Stimulated activated CD8-positive, alpha-beta memory T cell treated with anti-CD3 and anti-CD28 coated beads, Interleukin-12 subunit alpha, Interleukin-12 subunit beta, amount 100 ng/mL, for 4 hours (primary cell): ENCODE measurements around the gene SPARCL1.
"Not testable (repeated sequence)": the region's sequence is repeated elsewhere in the genome, so short reads cannot be mapped to it uniquely, and the experiment has no call there.

ENCODE experiments used
- DNase-seq: peaks from one replicate; pipeline ENCODE4 v3.0.0-alpha.2; 2020; ENCODE audit warnings: low read depth

The SPARCL1 gene

GRCh38 chr4:87502580-87503238 is 26.5 kb downstream of the SPARCL1 start:
- DNase-seq, result no peak

- no peak for DNase-seq
These were observed 29.1 kb downstream of the SPARCL1 start for GRCh38 chr4:87500092-87500462.

GRCh38 chr4:87499403-87500091 is 29.6 kb downstream of the SPARCL1 start:
- no peak for DNase-seq

GRCh38 chr4:87498446-87498900 is 30.7 kb downstream of the SPARCL1 start:
- no peak for DNase-seq

GRCh38 chr4:87497578-87497977 is 31.6 kb downstream of the SPARCL1 start:
- no peak for DNase-seq

- no peak for DNase-seq
These were observed 32.0 kb downstream of the SPARCL1 start for GRCh38 chr4:87497159-87497558.

GRCh38 chr4:87493115-87493514 is 36.1 kb downstream of the SPARCL1 start:
- no peak for DNase-seq

GRCh38 chr4:87491851-87492250 is 37.3 kb downstream of the SPARCL1 start:
- not testable (repeated sequence) for DNase-seq

GRCh38 chr4:87491436-87491835 is 37.7 kb downstream of the SPARCL1 start:
- DNase-seq, result no peak

GRCh38 chr4:87490664-87491369 is 38.4 kb downstream of the SPARCL1 start:
- no peak for DNase-seq

GRCh38 chr4:87489678-87490077 is 39.5 kb downstream of the SPARCL1 start:
- DNase-seq, result no peak

- not testable (repeated sequence) for DNase-seq
These were observed 40.5 kb downstream of the SPARCL1 start for GRCh38 chr4:87488666-87489065.

- not testable (repeated sequence) for DNase-seq
These were observed 45.9 kb downstream of the SPARCL1 start for GRCh38 chr4:87483247-87483646.

GRCh38 chr4:87481377-87481776 is 47.8 kb downstream of the SPARCL1 start:
- DNase-seq, result no peak

GRCh38 chr4:87478732-87479250 is 50.4 kb downstream of the SPARCL1 start:
- no peak for DNase-seq

GRCh38 chr4:87476934-87477333 is 52.2 kb downstream of the SPARCL1 start:
- no peak for DNase-seq

- no peak for DNase-seq
These were observed 59.8 kb downstream of the SPARCL1 start for GRCh38 chr4:87469390-87469789.

GRCh38 chr4:87465739-87466366 is 63.3 kb downstream of the SPARCL1 start:
- DNase-seq, result no peak

GRCh38 chr4:87462102-87462501 is 67.1 kb downstream of the SPARCL1 start:
- DNase-seq, result no peak

- DNase-seq, result no peak
These were observed 67.9 kb downstream of the SPARCL1 start for GRCh38 chr4:87461281-87461700.

GRCh38 chr4:87458913-87459312 is 70.3 kb downstream of the SPARCL1 start:
- DNase-seq, result no peak

- no peak for DNase-seq
These were observed 77.6 kb downstream of the SPARCL1 start for GRCh38 chr4:87451537-87451936.
